Activated T-helper 2 cell treated with anti-CD3 and anti-CD28 coated beads, Interferon-gamma antibody, Interleukin-2, Interleukin-4, amounts not matched to agents 10 μg/mL and 5 μg/mL and 100 μg/mL, durations not matched to agents 14 hours and 24 hours and 36 hours (primary cell): ENCODE measurements around the gene FABP2. TPM values are rescaled to one million over a fixed set of nuclear protein-coding genes. Genes with fewer than 3 reads are reported as not detected.
"Not testable (repeated sequence)": the region's sequence is repeated elsewhere in the genome, so short reads cannot be mapped to it uniquely, and the experiment has no call there.

Experiments
- DNase-seq: peaks from one replicate; pipeline ENCODE4 v3.0.0; 2021; ENCODE audit warnings: low spot score
- H3K27ac Mint-ChIP-seq: one replicate; pipeline ENCODE4 v1.8.0; 2021; ENCODE audit warnings: mixed read lengths
- H3K27me3 Mint-ChIP-seq: one replicate; pipeline ENCODE4 v1.8.0; 2021; ENCODE audit warnings: low read depth, mixed read lengths
- H3K36me3 Mint-ChIP-seq: one replicate; pipeline ENCODE4 v1.8.0; 2021; ENCODE audit warnings: low read depth, mixed read lengths
- H3K4me1 Mint-ChIP-seq: one replicate; pipeline ENCODE4 v1.8.0; 2021; ENCODE audit warnings: low read depth, mixed read lengths
- H3K4me3 Mint-ChIP-seq: one replicate; pipeline ENCODE4 v1.8.0; 2021; ENCODE audit warnings: low read depth, mild to moderate bottlenecking, moderate library complexity, mixed read lengths
- H3K9me3 Mint-ChIP-seq: one replicate; pipeline ENCODE4 v1.8.0; 2021; ENCODE audit warnings: mixed read lengths
- intact Hi-C: fragments of 100-400 bp; cut with micrococcal nuclease; formaldehyde crosslinking; loops from one replicate; pipeline ENCODE4 v1.15.1; 2023
- total RNA-seq: library from RNA; stranded (reverse); gene quantifications from 2 replicates; pipeline ENCODE4 v1.2.3, GENCODE V29; 2022

FABP2 gene
- total RNA-seq, 1 donor from 2014 or later, result not detected

GRCh38 chr4:119281393-119281792 lies 40.5 kb downstream of the FABP2 start:
- Mint-ChIP-seq H3K27ac (no peak overlapping the region), H3K4me3 (no peak overlapping the region), H3K4me1 (peaks cover 23% of the 10 kb centered on the region), H3K9me3 (no peaks in the 10 kb centered on the region), H3K36me3 (peaks cover 7% of the 10 kb centered on the region), H3K27me3 (no peaks in the 10 kb centered on the region)
- DNase-seq, result no peak
- intact Hi-C loops, result loop anchor here (10.0 kb wide), 1 partner anchor 517 kb away; no protein-coding TSS in a partner anchor

GRCh38 chr4:119279945-119280344 lies 42.0 kb downstream of the FABP2 start:
- not testable (repeated sequence) for H3K27ac Mint-ChIP-seq, DNase-seq, H3K36me3 Mint-ChIP-seq, H3K9me3 Mint-ChIP-seq, H3K4me3 Mint-ChIP-seq, H3K27me3 Mint-ChIP-seq
- H3K4me1 Mint-ChIP-seq, result peaks cover 19% of the 10 kb centered on the region
- intact Hi-C loops, result loop anchor here (10.0 kb wide), 1 partner anchor 515 kb away; no protein-coding TSS in a partner anchor

GRCh38 chr4:119279541-119279940 lies 42.4 kb downstream of the FABP2 start:
- H3K4me3 Mint-ChIP-seq, H3K27me3 Mint-ChIP-seq, H3K36me3 Mint-ChIP-seq, H3K27ac Mint-ChIP-seq, H3K9me3 Mint-ChIP-seq, DNase-seq, intact Hi-C loops: not testable (repeated sequence)
- peaks cover 16% of the 10 kb centered on the region for H3K4me1 Mint-ChIP-seq

- Mint-ChIP-seq H3K27ac (no peak overlapping the region), H3K27me3 (no peaks in the 10 kb centered on the region), H3K9me3 (peaks cover 4% of the 10 kb centered on the region), H3K36me3 (peaks cover 21% of the 10 kb centered on the region), H3K4me1 (no peaks in the 10 kb centered on the region), H3K4me3 (no peak overlapping the region)
- intact Hi-C loops, result no loop called here
- no peak for DNase-seq
Measured at GRCh38 chr4:119271361-119272085, 50.4 kb downstream of the FABP2 start.

- Mint-ChIP-seq H3K27me3 (no peaks in the 10 kb centered on the region), H3K27ac (no peak overlapping the region), H3K9me3 (peaks cover 10% of the 10 kb centered on the region), H3K36me3 (peaks cover 30% of the 10 kb centered on the region), H3K4me3 (no peak overlapping the region), H3K4me1 (no peaks in the 10 kb centered on the region)
- intact Hi-C loops, result no loop called here
- no peak for DNase-seq
Measured at GRCh38 chr4:119268466-119268865, 53.5 kb downstream of the FABP2 start.

Other genes starting within 250 kb of the FABP2 start
- not detected in 2 replicates for gene MYOZ2, start 186.3 kb downstream of the FABP2 start, total RNA-seq
- gene USP53, start 109.4 kb downstream of the FABP2 start, total RNA-seq, result 6.6 and 7.3 TPM in 2 replicates